GM10847 (cell line): ENCODE results near the gene CLCN4.

Experiments used
- POLR2A ChIP-seq: IDR thresholded peaks from 2 replicates; pipeline ENCODE4 v1.6.1; 2011; ENCODE audit not compliant: insufficient read length; ENCODE audit errors: extremely low read depth

The CLCN4 gene

DNA sequence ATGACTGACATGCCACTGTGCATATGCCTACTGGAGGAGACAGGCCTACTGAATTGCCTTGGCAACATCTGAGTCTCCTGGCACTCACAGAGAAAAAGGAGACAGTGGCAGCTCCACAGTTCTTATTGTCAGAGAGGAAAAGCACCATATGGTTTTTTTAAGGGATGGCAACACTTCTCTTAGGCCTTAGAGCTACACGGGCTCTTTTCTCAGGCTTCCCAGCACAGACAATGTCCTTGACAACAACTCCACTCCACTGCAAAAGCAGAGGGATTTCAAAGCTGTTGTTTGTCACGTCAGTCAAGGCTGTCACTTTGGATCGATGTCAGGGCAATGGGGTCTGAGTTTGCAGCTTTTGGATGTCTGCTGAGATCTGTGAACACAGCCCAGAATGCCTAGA, 4.7 kb upstream of the CLCN4 start:
- TF ChIP-seq POLR2A, result no peak

DNA sequence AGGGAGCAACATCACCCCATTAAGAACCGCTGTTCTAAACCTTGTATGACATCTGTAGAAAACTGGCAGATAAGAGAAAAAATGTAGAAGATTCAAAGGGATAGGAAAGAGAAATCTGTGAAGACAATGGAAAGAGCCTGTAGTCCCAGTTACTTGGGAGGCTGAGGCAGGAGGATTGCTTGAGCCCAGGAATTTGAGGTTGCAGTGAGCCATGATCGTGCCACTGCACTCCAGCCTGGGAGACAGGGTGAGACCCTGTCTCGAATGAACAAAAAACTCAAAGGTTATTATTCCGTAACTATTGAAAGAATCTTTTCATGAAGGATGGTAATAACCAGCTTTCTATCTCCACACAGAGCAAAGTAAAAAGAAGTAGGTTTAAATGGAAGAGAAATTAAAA, 1.6 kb upstream of the CLCN4 start:
- TF ChIP-seq POLR2A, result no peak

DNA sequence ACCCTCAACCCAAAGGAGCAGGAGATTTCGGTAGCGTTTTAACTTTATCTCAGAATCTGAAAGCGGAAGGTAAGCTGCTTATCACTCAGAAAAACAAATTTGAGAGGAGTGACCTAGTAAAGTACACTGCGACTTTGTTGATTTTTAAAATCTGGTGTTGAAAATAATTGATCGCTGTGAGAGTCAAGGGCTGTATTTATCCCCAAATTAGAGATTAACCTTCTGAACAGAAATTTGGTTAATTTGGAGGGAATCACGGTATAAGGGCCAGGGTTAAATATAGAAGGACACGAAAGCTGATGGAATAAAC, 212 bp downstream of the CLCN4 start:
- no peak for TF ChIP-seq POLR2A

DNA sequence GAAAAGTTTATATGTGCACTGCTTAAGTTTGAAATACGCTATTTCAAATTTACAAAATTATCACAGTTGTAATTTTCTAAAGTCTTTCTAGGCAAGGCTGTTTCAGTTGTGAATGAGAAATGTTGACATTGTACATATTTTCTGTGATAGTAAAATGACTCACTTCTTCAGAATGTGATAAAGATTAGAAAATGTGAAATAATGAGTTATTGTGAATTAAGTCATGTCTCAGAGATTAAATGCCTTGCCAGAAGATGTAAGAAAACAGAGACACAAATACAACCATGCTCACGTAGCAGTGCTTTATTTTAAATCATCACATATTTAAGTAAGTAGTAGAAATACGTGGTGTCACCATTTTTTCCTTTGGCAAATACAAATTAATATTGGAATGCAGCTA, 768 bp downstream of the CLCN4 start:
- TF ChIP-seq POLR2A, result no peak

DNA sequence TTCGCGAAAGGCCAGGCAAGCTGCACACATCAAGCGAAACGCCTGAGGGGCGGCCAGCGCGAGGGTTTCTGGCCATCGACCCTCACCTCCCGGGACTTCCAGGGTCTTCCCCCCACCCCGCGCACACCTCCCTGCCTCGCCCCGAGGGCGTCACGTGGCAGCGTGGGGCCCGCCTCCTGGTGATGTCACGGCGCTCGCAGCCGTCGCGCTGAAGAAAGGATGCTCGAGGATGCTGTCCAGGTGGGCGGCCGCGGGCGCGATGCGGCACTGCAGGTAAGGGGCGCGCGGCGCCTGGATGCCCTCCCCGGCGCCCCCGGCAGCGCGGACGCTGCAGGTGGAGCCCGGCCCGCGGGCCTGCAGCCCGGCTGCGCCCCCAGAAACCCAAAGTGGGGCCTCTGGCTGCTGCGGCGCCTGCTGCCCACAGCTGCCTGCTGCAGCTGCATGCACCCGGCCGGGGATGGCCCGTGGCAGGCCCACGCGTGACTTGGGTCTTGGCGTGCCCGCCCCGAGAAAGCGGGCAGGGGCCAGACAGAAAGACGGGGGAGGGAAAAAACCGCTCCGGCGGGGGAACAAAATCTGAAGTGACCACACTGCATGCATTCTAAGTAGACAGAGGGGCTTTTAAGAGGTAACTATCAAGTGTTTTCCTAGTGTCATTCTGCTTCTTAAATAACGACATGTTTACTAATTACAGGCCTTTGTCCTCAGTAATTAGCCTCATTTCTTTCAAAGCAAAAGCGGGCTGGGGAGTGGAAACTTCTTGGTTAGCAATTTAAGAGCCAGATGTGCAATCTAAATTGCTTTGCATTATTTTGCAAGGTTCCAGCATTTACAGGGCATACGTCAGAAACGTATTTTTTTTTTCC, 1.7 kb downstream of the CLCN4 start:
- no peak for TF ChIP-seq POLR2A

DNA sequence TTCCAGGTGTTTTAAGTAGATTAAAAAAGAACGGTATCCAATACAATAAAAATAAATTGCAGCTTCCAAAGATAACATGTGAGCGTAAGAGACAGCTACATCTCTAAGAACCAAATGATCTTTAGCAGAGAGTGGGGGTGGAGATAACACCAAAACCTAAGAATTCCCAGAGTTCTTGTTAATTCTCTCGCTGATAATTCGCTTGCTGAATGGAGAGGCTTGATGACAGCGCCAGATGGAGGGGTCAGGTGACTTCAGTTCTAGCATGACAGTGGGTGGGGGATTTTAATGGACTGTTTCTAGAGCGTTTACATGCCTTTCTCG, 2.3 kb downstream of the CLCN4 start:
- TF ChIP-seq POLR2A, result no peak

DNA sequence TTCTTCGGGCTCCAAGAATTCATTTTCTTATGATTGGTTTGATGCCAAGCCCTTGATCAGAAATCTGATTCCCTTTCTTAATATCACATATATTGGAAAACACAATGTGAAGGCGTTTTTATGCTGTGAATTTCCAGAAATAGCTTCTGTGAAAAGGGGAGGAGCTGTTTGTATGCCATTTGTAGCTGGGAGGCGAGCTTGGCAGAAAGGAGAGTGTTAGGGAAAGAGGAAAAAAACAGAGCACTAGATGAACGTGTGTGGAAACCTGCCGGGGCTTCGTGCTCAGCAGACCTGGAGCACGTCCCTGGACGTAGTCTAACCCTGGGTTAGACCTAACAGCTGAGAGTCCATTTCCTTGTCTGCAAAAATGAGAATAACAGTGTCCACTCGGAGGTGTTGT, 3.4 kb downstream of the CLCN4 start:
- no peak for TF ChIP-seq POLR2A

DNA sequence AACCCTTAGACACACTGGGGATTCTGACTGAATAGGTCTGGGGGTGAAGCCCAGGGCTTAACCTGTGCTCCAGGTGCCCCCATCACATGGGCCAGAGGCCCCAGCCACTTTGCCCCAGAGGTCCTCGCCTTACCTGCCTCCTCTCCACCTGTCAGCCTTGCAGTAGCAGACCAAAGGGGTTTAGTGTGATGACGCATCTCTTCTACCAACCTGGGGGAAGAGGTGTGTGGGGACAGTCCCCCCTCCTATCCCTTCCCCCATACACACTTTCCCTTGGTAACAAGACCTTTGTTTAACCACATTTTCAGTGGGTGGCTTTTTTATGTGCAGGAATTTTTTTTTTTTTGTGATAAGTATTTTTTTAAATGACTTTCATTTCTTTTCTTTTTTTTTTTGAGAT, 6.3 kb downstream of the CLCN4 start:
- TF ChIP-seq POLR2A, result no peak

DNA sequence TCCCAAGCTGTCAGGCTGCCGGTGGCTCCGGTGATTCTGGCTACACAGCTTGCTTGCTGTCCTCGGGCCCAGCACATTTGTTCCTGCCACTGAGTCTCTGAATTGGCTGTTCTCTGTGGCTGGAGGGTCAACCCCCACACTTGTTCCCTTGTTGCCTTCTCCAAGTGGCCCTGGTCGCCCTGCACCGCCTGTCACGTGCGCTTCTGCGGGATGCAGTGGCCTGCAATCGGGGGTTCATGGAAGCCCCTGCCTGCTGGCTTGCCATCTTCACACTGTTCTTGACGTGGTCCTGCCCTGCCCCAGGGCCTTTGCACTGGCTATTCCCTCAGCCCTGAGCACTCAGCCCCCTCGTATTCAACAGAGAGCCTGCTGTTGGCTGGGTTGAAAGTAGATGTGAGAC, 8.1 kb downstream of the CLCN4 start:
- no peak for TF ChIP-seq POLR2A

DNA sequence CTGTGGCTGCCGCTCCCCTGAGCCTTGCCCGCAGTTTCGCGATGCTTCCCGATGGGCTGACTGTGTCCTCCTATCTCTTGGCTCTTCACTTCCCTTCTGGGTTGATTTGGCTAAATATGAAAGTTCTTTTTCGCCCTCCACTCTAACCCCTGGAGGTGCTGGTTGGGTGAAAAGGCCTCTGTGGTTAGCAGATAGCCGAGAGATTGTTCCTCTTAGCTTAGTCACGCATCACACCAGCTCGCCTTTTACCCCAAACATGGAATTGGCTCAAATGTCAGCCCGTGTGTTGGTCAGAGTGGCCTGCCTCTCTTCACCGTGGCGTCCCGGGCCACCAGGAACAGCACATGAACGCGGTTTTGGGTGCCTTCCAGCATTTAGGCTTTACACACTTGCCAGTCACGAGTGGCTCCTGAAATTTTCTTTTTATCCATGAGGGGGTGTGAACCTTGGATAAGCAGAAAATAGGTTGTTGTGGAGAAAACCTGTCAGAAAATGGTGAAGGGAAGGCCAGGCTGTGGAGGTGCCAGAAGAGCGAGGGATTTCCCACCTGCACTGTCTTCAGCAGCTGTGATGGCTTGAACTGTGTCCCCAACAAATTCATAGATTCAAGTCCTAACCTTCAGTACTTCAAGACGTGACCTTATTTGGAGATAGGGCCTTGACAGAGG, 8.9 kb downstream of the CLCN4 start:
- TF ChIP-seq POLR2A, result no peak

DNA sequence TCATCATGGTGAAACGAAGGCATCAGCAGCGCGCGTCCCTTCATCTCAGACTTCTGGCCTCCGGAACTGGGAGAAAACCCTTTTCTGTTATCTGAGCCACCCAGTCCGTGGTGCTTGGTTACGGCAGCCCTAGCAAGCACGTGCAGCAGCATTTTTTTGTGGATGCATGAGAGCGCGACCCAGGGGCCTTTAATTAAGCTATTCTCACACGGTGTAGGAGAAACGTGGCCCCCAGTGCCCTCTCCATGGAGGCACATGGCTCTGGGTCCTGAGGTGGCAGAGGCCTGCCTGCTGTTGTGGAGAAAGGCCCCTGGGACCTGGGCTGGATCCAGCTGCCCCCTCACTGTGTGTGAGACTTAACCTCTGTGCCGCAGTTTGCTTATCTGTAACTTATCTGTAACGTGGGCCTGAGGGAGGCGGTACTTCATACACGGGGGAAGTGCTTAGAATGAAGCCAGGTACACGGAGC, 9.5 kb downstream of the CLCN4 start:
- no peak for TF ChIP-seq POLR2A

DNA sequence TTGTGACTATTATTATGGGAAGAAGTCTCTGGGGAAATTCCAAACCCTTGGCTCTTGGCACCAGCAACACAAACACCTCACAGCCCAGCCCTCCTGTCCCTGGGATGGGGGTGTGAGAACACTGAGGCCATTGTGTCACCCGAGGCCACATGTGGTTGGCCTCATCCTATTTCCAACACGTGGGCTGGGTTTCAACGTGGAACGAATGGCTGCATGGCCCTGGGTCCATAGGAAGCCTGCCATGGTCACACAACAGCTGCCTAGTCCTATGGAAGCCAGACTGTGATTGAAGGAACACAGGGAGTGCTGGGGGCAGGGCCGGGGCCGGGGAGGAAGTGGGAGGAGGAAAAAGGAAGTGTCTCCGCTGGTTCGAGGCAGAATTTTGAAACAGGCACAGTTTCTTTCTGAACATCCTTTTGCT, 10.0 kb downstream of the CLCN4 start:
- TF ChIP-seq POLR2A, result no peak

DNA sequence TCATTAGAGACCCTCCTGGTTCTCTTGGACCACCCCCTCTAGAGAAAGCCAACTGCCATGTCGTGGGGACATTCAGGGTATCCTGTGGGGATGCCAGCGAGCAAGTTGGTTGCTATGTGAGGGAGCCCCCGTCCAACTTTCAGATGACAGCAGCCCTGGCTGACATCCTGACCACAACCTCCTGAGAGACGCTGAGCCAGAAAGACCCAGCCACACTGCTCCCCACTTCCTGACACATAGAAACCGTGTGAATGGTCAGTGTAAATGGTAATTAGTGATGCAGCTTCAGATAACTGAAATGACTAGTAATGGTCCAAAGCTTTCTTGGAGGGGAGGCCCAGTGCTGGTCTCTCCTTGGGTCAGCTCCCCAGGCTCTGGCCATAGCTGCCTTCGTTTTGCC, 10.8 kb downstream of the CLCN4 start:
- no peak for TF ChIP-seq POLR2A

DNA sequence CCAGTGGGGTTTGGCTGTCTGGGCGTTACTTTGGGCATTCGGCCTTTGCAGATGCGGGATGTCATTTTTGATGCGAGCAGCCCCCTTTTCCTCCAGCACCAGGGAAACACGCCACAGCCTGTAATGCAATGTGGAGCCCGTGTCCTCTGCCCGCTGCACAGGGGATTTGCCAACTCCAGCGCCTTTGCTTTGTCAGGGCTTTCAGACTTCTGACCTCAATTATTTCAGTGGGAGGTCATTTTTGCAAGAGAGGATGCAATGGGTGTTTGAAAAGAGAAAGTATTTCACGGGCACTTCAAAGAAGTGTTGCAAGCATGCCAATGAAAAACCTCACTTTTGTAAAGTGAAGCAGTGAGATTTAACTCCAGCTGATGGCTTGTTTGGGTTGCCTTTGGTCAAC, 11.5 kb downstream of the CLCN4 start:
- no peak for TF ChIP-seq POLR2A

DNA sequence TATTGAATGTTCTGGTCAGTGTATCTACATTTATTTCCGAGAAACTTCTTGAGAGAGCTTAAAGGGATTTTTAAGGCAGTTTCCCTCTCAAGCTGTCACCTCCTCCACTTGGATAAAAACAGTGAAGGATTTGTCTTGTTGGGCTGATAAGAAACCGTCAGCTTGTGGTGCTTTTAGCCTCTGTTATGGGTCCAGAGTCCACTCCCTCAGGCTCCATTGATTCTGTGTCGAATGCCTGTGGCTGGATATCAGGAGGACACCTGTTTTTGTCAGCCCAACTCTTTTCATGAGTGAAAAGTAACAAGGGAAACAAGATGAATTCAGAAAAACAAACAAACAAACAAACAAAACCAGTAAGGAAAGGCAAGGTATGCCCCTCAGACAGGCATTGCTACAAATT, 12.4 kb downstream of the CLCN4 start:
- no peak for TF ChIP-seq POLR2A

DNA sequence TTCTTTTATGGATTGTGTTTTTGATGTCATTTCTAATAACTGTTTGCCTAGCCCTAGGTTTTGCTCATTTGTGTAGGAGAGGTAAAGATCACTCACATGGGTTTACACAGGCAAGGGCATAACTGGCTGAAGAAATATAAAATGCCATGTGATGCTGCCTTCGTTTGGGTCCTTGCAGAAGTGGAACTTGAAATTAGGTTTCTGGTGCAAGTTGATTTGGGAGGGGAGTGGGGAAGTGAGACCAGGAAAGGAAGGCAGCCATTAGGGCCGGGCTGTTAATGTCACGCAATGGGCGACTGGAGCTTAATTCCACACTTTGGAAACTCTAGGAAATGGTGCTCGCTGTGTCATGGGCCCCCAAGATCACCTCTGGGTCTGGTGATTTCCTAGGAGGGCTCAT, 14.5 kb downstream of the CLCN4 start:
- no peak for TF ChIP-seq POLR2A

DNA sequence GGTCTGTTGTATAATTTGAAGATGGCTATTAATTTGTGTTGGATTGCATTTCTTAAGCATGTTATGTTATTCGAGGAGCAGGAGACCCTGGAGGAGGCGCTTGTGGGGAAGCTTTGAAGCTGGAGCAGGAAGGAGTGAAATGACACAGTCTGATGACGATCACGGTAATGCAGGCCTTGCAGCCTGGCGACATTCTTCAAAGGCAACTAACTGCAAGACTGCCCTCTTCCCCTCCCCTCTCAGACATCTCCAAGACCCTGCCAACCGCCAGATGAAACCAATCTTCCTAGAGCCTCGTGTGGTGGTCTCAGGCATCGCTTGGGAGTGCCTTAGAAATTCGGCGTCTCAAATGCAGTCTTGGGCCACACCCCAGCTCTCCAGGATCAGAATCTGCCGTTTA, 16.1 kb downstream of the CLCN4 start:
- no peak for TF ChIP-seq POLR2A
